ENCODE data around the gene NSDHL.
"Not testable (repeated sequence)": the region's sequence is repeated elsewhere in the genome, so short reads cannot be mapped to it uniquely, and the experiment has no call there.

NSDHL gene

GRCh38 chrX:152830312-152831305 lies at the start of gene NSDHL, which contains the start of gene CETN2:
NSDHL (plus strand) TSS chrX:152831063; CDS start chrX:152846325, 15,262 bp downstream.
CETN2 (minus strand) TSS chrX:152830757; CDS start chrX:152830710, 47 bp downstream.
- Histone ChIP-seq H3K4me3 (peak within 1 kb of the TSS; percentile 73 to 74), H3K27me3 (no peaks in the 10 kb centered on the region), H3K36me3 (no peaks in the 10 kb centered on the region), H3K27ac (peak within 1 kb of the TSS; percentile 72 to 79), H3K9me3 (no peaks in the 10 kb centered on the region), H3K4me1 (peaks cover 0 to 11% (median 6%) of the 10 kb centered on the region in 4 donors)
- peak; percentile 94 to 98 for DNase-seq
- intact Hi-C loops (cut with DNase I; ENCODE audit: low total_unique reads) = no loop called here
- no peak for TF ChIP-seq CTCF (IDR thresholded peaks at IDR 0.05)

DNA sequence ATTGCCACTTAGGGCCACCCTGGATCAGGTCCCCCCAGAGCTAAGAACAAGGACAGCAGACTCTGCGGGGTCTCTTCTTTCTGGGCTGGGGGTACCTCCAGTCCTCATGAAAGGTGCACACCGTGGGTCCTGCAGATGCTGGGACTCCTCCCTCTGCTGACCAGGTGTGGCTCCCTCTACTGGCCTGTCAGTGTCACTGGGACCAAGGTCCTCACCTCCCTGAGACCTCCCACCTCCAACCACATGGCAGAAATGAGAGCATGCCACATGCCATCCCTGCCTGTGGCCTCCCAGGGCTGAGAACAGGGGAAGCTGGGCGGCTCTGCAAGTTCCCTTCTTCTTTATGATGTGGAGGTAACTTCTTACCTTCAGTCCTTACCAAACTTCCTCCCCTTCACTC lies 43.8 kb upstream of the NSDHL start:
- H3K27me3 ChIP-seq; H3K27ac ChIP-seq; H3K36me3 ChIP-seq; DNase-seq; H3K4me1 ChIP-seq; H3K9me3 ChIP-seq; H3K4me3 ChIP-seq; intact Hi-C loops (cut with DNase I; ENCODE audit: low total_unique reads): not testable (repeated sequence)

DNA sequence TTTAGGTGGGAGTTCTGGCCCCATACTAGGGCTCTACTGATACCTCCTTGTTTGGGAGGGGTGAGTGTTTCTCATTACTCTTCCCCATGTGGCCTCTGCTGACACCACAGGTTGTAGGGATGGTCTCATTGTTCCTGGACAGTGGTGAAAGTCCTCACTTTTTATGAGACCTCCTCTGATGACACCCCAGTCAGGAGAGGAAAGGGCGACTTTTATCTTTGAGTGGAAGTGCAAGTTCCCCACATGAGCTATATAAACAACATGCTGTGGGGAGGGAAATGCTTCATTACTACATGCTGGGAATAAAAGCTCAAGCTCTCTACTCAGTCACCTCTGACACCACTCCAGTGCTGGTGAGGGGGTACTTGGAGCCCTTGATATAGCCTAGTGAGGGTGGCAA lies 31.9 kb upstream of the NSDHL start:
- TF ChIP-seq CTCF (IDR thresholded peaks at IDR 0.05) = no peak
- H3K27ac ChIP-seq = no peak overlapping the region
- no peaks in the 10 kb centered on the region for H3K4me1 ChIP-seq
- H3K27me3 ChIP-seq = no peaks in the 10 kb centered on the region
- intact Hi-C loops (cut with DNase I; ENCODE audit: low total_unique reads) = no loop called here
- DNase-seq = no peak
- no peak overlapping the region for H3K4me3 ChIP-seq
- no peaks in the 10 kb centered on the region for H3K9me3 ChIP-seq
- H3K36me3 ChIP-seq = no peaks in the 10 kb centered on the region

DNA sequence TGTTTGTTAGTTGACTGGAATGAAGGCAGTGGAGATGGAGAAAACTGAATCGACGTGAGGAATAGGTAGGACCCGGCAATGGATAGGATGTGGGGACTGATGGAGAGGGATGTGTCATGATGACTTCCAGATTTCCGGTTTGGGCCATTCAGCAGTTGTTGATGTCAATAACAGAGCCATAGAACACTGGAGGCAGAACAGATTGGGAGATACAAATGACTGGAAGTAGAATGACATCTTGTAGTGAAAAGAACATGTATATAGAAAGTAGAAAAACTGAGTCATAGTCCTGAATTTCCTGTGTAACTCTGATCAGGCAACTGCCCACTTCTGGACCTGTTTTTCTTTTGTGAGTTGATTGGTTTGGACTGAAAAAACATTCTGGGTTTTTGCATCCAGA lies 24.8 kb upstream of the NSDHL start:
- Histone ChIP-seq H3K9me3 (no peaks in the 10 kb centered on the region), H3K4me3 (no peak overlapping the region), H3K27me3 (no peaks in the 10 kb centered on the region), H3K4me1 (no peaks in the 10 kb centered on the region), H3K27ac (no peak overlapping the region), H3K36me3 (no peaks in the 10 kb centered on the region)
- DNase-seq = no peak
- intact Hi-C loops (cut with DNase I; ENCODE audit: low total_unique reads) = no loop called here
- no peak for TF ChIP-seq CTCF (IDR thresholded peaks at IDR 0.05)

DNA sequence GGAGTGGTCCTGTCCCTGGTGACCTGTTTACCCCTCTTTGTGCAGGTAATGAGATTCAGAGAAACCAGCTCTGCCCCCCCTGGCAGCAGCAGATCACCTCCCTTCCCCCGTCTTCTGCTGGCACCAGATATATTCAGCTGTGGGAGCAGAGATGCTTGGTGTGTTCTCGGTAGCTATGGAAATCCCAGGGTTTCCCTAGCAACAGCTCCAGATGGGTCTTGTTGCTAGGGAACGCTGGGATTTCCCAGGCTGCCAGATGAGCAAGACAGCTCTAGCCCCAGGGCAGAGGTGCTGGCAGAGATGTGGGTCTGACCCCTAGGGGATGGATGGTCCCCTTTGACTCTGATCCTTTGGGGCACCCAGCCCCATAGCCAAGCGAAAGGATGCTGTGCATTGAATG lies 20.5 kb upstream of the NSDHL start:
- intact Hi-C loops (cut with DNase I; ENCODE audit: low total_unique reads) = no loop called here
- no peak for DNase-seq
- Histone ChIP-seq H3K4me1 (no peaks in the 10 kb centered on the region), H3K27me3 (no peaks in the 10 kb centered on the region), H3K4me3 (no peak overlapping the region), H3K27ac (no peak overlapping the region), H3K9me3 (no peaks in the 10 kb centered on the region), H3K36me3 (no peaks in the 10 kb centered on the region)
- no peak for TF ChIP-seq CTCF (IDR thresholded peaks at IDR 0.05)

- Histone ChIP-seq H3K4me1 (no peaks in the 10 kb centered on the region), H3K36me3 (no peaks in the 10 kb centered on the region), H3K4me3 (no peak overlapping the region), H3K9me3 (no peaks in the 10 kb centered on the region), H3K27me3 (no peaks in the 10 kb centered on the region), H3K27ac (no peak overlapping the region)
- intact Hi-C loops (cut with DNase I; ENCODE audit: low total_unique reads) = no loop called here
- TF ChIP-seq CTCF (IDR thresholded peaks at IDR 0.05) = no peak
- DNase-seq = no peak
Measured at GRCh38 chrX:152813206-152813605, 17.7 kb upstream of the NSDHL start.
